ENCODE data around the gene NDUFB7. TPM values are rescaled to one million over a fixed set of nuclear protein-coding genes. Genes with fewer than 3 reads are reported as not detected.
A peak's percentile ranks its signal among the peaks of the same experiment; 100 is the strongest.

The NDUFB7 gene
- total RNA-seq, 1 donor from 2014 or later = 117 TPM

DNA sequence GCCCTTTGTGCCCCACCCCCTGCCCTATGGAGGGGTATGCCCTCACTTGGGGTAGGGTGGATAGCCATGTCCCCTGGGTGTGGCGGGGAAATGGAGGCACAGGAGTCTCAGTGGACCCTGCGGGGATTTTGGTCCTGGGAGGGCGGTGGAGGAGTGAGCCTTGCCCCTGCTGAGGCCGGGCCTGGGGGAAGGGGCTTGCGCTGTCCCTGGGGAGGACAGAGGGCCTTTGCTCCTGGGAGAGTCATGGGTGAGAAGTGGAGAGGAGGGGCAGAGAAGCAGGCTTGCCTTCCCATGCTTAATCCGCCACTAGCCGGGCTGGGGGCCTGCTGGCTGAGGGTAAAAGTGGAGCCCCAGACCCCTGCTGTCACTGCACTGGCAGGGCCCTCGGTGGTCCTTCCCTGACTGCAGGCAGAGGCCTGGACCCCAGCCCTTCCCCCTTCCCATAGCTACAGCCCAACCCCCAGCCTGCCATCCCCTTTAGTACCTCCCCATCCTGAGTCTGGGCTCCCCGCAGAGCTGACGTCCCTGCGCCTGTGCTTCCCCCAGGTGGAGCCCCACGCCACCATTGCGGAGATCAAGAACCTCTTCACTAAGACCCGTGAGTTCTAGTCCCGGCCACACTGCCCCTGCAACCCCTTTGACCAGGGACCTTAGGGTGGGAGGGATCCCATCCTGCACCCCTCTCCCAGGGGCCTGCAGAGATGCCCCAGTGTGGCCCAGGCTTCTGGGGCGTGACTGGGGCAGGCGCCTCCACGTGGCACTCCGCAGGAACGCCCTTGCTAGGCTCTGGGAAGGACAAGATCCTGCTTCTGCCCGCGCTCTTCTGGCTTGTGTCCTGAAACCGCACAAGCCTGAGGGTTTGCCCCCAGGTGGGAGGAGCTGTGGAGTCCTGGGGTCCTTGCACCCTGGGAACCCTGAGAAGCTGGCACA, 8.9 kb downstream of the NDUFB7 start:
- no peak overlapping the region for H3K4me3 Mint-ChIP-seq
- no peaks in the 10 kb centered on the region for H3K9me3 Mint-ChIP-seq
- peaks cover 16% of the 10 kb centered on the region for H3K4me1 Mint-ChIP-seq
- no peak for DNase-seq (ENCODE audit: low spot score in 2 of 2, unreplicated experiment in 2 of 2)
- H3K36me3 Mint-ChIP-seq = peaks cover 5% of the 10 kb centered on the region
- H3K27ac Mint-ChIP-seq = peak overlapping the region; percentile 6
- TF ChIP-seq, protein P1, sequence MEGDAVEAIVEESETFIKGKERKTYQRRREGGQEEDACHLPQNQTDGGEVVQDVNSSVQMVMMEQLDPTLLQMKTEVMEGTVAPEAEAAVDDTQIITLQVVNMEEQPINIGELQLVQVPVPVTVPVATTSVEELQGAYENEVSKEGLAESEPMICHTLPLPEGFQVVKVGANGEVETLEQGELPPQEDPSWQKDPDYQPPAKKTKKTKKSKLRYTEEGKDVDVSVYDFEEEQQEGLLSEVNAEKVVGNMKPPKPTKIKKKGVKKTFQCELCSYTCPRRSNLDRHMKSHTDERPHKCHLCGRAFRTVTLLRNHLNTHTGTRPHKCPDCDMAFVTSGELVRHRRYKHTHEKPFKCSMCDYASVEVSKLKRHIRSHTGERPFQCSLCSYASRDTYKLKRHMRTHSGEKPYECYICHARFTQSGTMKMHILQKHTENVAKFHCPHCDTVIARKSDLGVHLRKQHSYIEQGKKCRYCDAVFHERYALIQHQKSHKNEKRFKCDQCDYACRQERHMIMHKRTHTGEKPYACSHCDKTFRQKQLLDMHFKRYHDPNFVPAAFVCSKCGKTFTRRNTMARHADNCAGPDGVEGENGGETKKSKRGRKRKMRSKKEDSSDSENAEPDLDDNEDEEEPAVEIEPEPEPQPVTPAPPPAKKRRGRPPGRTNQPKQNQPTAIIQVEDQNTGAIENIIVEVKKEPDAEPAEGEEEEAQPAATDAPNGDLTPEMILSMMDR (IDR thresholded peaks at IDR 0.05; ENCODE audit: unreplicated experiment) = no peak
- no peaks in the 10 kb centered on the region for H3K27me3 Mint-ChIP-seq (ENCODE audit: low read depth)

DNA sequence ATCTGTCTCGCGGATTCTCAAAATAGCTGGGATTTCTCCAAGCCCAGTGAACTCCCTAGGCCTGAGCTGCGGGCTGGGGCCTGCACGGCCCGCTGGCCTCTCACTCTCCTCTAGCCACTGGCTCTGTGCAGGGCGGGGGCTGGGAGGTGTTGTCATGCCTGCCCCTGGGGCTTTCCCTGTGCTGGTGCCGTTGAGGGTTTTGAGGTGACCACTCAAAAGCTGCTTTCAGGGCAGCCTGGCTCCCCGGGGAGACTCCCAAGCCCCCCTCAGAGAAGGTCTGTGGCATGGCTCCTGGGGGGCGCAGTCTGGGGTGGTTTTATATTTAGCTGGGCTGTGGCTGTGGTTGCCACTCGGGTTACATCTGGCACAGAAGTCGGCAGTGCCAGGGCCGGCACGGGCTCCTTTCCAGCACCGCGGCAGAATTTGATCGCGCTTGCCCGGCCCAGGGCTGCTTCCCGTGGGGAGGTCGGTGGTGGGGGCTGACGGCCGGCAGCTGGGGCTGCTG, 10.0 kb downstream of the NDUFB7 start:
- no peak for DNase-seq (ENCODE audit: low spot score in 2 of 2, unreplicated experiment in 2 of 2)
- TF ChIP-seq, protein P1 (IDR thresholded peaks at IDR 0.05; ENCODE audit: unreplicated experiment) = no peak
- Mint-ChIP-seq H3K4me1 (peaks cover 16% of the 10 kb centered on the region), H3K36me3 (peaks cover 2% of the 10 kb centered on the region), H3K27ac (peak overlapping the region; percentile 68), H3K27me3 (ENCODE audit: low read depth) (no peaks in the 10 kb centered on the region), H3K9me3 (no peaks in the 10 kb centered on the region), H3K4me3 (no peak overlapping the region)

- H3K9me3 Mint-ChIP-seq = no peaks in the 10 kb centered on the region
- TF ChIP-seq, protein P1 (IDR thresholded peaks at IDR 0.05; ENCODE audit: unreplicated experiment) = no peak
- no peaks in the 10 kb centered on the region for H3K27me3 Mint-ChIP-seq (ENCODE audit: low read depth)
- no peak overlapping the region for H3K4me3 Mint-ChIP-seq
- peaks cover 20% of the 10 kb centered on the region for H3K4me1 Mint-ChIP-seq
- H3K27ac Mint-ChIP-seq = no peak overlapping the region
- DNase-seq (ENCODE audit: low spot score in 2 of 2, unreplicated experiment in 2 of 2) = no peak
- H3K36me3 Mint-ChIP-seq = peaks cover 2% of the 10 kb centered on the region
Observed at GRCh38 chr19:14561249-14561648, 10.6 kb downstream of the NDUFB7 start.

DNA sequence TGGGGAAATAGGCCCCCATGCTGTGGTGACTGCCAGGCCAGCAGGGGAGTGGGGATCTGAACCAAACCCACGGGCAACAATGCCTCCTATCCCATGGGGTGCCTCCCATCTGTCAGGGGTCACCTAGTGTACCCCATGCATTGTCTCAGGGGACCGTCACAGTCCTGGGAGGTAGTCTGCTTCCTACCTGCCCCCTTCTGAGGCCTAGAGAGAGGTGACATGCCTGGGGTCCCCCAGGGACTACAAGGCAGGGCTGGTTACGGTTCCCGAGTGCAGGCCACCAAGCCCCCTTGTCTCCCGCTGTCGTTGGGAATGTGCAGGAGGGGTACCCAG, 11.1 kb downstream of the NDUFB7 start:
- Mint-ChIP-seq H3K4me1 (peaks cover 20% of the 10 kb centered on the region), H3K27me3 (ENCODE audit: low read depth) (no peaks in the 10 kb centered on the region)

GRCh38 chr19:14559916-14560775, 11.7 kb downstream of the NDUFB7 start:
- Mint-ChIP-seq H3K4me1 (peaks cover 20% of the 10 kb centered on the region), H3K36me3 (peaks cover 2% of the 10 kb centered on the region), H3K9me3 (no peaks in the 10 kb centered on the region), H3K27ac (peak overlapping the region; percentile 62), H3K4me3 (no peak overlapping the region), H3K27me3 (ENCODE audit: low read depth) (no peaks in the 10 kb centered on the region)
- no peak for DNase-seq (ENCODE audit: low spot score in 2 of 2, unreplicated experiment in 2 of 2)
- TF ChIP-seq, protein P1 (IDR thresholded peaks at IDR 0.05; ENCODE audit: unreplicated experiment) = no peak

More for the DNA sequence above, 11.1 kb downstream of the NDUFB7 start:
- DNase-seq (ENCODE audit: low spot score in 2 of 2, unreplicated experiment in 2 of 2) = no peak
- peaks cover 2% of the 10 kb centered on the region for H3K36me3 Mint-ChIP-seq
- TF ChIP-seq, protein P1 (IDR thresholded peaks at IDR 0.05; ENCODE audit: unreplicated experiment) = no peak
- H3K9me3 Mint-ChIP-seq = no peaks in the 10 kb centered on the region
- no peak overlapping the region for H3K4me3 Mint-ChIP-seq
- H3K27ac Mint-ChIP-seq = peak overlapping the region; percentile 62

Measured in mesothelial cell of epicardium (in vitro differentiated cells).